Measurements from ENCODE around the gene TJP1.
"Not testable (repeated sequence)": the region's sequence is repeated elsewhere in the genome, so short reads cannot be mapped to it uniquely, and the experiment has no call there.

Gene TJP1

DNA sequence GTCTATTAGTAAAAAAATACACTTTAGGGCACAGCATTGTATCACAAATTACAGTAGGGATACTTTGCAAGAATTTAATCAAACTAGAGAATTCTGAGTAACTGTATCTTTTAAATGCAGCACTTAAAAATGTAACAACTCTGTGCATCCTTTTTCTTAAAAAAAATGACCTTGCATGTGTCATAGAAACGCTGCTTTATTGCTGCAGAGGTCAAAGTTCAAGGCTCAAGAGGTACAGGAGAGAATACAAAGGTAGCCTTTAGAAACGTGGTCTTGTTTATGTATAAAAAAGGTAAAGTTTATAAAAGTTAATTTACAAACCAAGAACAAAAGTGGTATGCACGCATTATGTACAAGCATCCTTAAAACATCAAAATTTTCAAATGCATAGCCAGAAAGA lies 122.0 kb downstream of the TJP1 start:
- no peak for DNase-seq (ENCODE audit: low read depth in 2 of 2)

DNA sequence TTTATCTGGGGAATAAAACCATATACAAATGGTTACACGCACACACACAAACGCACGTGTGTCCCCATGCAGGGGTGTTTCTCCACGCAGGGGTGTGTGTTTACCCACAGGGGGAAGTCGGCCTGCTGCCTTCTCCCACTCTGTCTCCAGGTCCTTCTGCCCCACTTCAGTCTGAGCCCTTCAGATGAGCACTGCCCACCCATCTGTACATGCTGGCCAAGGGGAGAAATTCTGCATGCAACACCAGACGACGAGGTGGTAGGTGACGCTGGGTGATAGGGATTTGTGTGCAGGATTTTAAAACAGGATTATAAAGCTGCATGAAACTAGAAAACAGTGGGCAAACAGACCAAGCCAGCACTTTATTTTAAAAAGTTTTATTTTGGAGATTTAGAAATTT lies 122.5 kb downstream of the TJP1 start:
- no peak for DNase-seq (ENCODE audit: low read depth in 2 of 2)

DNA sequence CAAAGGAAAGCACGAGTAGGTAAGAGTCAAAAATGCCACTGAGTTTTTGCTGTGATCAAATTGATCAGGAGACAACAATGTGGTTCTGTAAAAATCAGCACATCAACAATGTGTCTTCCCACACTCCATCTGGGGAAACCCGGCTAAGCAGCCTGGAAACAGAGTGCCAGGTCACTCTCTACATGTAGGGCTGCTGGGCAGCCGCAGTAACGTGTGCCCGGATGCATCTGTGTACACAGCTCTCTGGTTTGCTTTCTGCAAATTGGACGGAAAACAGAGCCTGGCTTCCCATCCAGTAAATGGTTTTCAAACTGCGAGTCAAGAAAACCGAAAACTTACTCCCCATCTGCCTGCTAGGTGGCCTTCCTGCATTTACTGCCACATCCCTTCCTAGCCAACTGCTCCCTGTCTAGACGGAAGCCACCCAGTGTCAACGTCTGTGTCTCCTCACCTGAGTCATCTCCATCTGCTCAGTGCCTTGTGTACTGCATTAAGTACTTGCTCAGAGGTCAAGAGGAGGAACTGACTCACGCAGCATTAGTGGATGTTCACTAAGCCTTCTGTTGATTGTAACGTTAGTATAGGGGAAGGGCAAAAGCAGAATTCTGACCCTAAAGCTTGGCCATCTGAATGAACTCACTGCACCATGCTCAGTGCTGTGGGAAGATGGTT lies 124.1 kb downstream of the TJP1 start:
- no peak for DNase-seq (ENCODE audit: low read depth in 2 of 2)

DNA sequence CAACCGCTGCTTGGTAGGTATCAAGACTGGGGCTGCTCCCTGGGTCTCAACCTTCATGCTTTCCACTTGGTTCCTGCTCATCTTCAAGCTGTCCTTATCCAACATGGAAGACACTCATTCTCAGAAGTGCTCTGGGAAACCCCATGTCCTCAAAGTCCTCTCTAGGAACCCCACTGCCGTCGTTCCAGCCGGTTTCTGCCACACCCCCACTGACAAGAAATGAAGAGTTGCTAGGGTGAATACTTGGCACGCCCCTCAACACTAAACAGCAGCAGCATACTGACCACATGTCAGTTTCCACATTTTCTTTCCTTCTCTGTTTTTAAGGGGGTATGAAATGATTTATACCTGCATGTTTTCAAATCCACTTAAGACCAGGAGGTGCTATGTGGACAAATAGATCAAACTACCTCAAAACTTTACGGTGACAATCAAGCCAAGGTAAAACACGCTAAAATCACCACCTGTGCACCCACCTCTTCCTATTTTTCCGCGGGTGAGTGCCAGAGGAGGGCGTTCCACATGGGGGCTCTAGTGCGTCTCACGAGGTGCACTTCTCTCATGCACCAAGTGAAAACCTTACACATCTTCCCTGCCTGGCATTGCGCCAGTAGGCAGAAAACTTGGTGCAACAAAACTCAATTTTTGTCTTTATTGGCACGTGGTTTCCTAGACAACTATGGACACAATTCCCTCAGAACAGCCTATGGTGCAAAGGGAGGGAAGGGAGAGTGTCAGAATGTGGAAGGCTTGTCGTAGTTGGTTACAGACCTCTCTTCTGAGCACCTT lies 125.1 kb downstream of the TJP1 start:
- DNase-seq (ENCODE audit: low read depth in 2 of 2) = no peak

DNA sequence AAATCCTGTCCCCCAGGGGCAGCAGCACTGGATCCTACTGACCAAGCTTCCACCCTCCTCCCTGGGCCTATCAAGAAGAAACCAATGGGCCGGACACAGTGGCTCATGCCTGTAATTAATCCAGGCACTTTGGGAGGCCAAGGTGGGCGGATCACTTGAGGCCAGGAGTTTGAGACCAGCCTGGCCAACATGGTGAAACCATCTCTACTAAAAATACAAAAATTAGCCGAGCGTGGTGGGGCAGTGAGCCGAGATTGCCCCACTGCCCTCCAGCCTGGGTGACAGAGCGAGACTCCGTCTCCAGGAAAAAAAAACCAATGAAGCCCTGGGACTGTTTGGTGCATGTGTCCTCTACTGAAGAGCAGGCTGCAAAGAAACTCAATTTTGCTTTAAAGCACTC lies 125.8 kb downstream of the TJP1 start:
- not testable (repeated sequence) for DNase-seq (ENCODE audit: low read depth in 2 of 2)

DNA sequence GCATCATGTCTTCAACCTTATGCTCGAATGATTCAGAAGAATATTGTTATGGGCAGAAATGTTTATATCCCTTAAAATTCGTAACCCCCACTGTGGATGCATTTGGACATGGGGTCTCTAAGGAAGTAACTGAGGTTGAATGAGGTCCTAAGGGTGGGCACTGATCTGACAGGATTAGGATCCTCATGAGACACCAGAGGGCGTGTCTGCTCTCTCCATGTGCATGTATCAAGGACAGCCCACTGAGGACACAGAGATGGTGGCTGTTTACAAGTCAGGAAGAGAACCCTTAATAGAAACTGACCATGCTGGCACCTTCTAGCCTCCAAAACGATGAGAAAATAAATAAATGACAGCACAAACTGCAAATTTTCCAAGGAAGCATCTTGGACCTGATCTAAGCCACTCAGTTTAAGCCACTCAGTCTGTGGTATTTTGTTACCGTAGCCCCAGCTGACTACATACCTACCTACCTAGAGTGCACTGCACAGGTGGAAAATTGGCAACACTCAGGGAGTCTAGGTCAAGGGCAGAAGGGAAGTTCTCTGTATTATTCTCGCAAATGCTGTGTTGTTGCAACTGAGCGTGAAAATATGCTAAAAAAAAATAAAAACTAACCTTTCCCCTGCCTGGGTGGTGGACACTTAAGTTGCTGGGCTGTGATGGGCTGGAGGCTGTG lies 126.6 kb downstream of the TJP1 start:
- no peak for DNase-seq (ENCODE audit: low read depth in 2 of 2)

DNA sequence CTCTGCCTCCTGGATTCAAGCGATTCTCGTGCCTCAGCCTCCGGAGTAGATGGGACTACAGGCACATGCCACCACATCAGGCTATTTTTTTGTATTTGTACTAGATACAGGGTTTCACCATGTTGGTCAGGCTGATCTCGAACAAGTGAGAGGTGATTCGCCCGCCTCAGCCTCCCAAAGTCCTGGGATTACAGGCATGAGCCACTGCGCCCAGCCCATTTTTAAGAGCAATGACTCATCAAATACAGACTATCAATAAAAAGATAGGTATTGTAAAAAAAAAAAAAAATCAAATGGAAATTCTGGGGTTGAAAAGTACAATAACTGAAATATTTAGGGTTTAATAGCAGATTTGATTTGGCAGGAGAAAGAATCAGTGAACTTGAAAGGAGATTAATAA lies 129.0 kb downstream of the TJP1 start:
- no peak for DNase-seq (ENCODE audit: low read depth in 2 of 2)

DNA sequence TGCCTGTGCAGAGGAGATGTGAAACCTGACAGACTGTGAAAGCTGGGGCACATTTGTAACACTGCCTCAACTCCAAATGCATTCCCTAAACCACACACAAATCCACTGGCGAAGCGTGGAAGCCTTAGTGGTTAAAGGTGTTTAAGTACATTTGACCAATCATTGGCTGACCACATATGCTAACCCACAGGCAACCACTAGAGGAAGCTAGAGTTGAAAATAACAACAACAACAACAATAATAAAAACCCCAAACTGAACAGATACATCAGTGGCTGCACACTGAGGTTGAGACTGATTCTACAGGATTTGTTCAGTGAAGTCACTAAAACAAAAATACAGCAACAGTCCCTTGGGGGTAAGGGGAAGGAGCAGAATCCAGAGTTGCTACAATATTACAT lies 129.7 kb downstream of the TJP1 start:
- DNase-seq (ENCODE audit: low read depth in 2 of 2) = no peak

DNA sequence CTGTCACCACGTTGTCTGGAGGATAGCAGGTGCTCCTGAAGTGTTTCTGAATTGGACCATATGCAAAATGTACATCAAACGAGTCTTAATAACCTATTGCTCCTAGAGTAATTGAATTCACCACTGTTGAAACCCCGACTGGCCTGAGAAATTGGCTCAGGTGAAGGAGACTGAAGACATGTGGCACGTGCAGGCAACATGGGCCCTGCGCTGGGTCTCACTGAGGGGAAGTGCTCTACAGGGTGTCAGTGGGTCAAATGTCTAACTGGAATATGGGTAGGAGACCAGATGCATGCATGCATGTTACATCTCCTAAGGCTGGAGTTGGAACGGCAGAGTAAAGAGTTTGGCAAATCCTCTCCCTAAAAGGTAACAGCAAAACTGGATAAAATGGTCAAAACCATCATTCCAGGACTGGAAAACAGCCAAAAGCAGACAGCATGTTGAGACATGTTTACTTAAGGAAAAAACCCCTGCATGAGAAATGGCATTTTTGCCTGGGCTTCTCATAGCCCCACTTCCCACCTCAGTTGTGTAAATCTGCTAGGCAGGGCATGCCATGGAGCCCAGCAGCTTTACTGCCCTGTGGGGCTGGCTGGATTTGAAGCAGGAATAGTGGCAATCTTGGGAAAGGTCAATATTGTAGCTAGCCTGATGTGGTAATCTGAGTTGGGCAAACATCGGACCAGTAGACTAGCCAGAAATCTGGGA lies 131.3 kb downstream of the TJP1 start:
- no peak for DNase-seq (ENCODE audit: low read depth in 2 of 2)

DNA sequence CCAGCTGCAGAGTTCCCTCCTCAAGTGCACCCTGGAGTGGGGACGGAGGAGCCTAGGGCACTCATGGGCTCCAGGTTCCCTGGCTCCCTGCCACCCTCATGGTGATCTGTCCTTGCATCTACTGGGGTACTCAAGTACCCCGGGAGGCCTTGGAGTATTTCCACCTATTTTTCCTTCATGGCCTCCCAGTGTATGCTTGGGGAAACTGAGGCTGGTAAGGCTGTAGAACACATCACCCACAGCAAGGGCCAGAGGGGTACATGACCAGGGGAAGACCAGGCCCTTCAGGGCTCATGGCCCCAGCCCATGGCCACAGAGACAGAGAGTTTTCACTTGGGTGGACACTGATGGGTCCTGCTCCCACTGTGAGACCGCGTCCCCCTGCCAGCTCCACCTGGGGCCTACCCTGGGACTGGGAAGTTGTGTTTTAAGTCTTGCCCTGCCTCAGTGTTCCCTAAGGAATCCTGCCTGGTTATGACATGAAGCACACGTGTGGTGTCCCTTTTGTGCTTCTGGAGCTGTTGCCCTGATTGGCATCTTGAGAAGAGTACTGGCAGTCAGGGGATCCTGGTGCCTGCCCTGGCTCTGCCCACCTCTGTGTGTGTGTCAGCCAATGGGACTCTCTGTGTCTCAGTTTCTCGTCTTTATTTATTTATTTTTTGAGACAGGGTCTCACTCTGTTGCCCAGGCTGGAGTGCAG lies 132.8 kb downstream of the TJP1 start:
- DNase-seq (ENCODE audit: low read depth in 2 of 2) = no peak

DNA sequence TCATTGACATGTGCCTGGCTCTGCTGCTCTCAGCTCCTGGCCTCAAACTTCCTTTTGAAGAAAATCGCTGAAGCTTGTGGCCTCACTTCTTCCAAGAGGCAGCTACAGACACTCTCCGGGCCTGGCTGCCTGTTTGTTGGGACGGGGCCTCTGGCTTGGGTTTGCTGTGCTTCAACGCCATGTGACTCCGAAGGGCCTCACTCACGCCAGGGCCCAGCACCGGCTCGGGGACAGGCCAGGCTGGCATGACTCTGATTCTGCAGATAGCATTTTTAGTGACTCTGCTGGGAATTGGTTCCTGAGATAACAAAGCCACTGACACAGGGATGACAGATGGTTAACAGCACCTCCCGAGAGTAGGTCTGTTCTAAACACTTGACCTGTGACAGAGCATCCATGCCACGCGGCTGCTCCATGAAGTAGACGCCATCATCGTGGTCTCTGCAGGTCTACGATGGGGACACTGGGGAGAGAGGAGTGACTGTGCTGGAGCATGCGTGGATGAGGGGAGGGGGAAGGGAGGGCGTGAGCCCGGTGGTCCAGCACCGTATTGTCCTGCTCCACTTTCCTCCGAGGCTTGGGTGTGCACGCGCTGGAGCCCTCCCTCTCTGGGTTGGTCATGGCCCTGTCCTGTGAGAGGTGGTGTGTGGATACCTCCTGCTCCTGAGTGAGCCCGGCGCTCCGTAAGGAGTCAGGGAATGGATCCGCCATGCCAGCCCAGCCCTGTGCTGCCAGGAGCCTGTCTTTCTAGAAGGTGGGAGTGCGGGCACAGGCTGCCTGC lies 133.6 kb downstream of the TJP1 start:
- no peak for DNase-seq (ENCODE audit: low read depth in 2 of 2)

DNA sequence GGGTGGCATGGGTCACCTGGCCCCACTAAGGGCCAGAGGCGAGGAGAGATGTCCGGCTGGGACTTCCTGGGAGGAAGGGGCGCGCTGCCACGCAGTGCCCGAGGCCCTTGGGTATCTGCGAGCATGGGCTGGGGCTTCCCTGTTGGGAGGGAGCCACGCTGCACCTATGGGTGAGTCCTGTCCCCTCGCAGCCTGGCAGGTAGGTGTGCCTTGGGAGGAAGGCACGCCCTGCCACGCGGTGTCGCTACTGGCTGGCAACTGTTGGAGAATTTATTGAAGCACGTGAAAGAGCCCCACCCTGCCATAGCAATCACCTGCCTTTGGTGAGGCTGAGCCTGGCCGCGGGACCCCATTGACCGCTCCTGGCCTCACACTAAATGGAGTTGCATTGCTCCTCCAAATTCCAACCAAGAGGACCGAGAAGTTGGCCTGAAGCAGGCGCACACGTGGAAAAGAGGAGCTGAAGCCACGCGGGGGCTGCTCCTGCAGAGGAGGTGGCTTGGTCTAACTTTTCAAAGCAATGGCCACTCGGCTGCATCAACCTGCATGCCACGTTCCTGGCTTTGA lies 134.2 kb downstream of the TJP1 start:
- no peak for DNase-seq (ENCODE audit: low read depth in 2 of 2)

DNA sequence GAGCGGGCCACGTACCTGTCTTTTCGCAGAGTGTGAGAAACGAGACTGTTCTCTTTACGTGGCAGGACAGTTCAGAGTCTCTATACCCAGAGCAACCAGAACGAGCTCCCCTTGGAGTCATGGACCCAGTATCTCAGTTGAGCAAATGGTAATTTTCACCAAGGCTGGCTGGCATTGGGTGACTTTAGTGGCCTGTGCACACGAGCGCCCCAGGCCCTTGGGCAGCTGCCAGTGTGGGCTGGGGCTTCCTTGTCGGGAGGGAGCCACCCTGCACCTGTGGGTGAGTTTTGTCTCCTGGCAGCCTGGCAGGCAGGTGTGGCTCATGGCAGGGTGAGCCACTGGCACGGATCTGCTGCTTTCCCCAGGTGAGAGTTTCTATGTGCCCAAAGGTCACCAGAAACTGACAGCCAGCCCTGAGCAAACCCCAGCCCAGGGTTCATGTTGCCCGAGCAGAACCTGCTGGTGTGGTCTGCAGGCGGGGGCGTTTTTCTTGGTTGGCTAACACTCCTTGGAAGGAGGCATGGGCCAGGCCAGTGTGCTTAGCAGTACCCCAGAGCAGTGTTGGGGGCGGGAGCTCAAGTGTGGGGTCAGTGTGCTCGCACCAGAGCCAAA lies 135.0 kb downstream of the TJP1 start:
- DNase-seq (ENCODE audit: low read depth in 2 of 2) = no peak

DNA sequence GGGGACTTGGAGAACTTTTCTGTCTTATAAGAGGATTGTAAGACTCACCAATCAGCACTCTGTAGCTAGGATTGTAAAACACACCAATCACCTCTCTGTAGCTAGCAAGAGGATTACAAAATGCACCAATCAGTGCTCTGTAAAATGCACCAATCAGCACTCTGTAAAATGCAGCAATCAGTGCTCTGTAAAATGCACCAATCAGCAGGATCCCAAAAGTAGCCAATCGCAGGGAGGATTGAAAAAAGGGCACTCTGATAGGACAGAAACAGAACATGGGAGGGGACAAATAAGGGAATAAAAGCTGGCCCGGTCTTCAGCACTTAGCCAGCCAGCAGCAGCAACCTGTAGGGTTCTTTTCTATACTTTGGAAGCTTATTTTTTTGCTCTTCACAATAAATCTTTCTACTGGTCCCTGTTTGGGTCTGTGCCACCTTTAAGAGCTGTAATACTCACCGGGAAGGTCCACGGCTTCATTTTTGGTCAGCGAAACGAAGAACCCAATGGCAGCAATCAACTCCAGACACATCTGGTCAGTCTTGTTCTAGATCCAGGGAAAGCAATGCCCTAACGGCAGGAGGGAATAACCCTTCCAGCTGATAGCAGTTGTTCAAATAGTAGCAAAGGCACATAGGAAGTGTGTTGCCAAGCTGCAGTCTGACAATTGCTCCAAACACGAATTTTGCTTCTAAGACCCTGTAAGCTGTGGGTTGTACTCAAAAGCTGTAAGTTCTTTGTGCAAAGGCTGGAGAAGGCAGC lies 135.6 kb downstream of the TJP1 start:
- no peak for DNase-seq (ENCODE audit: low read depth in 2 of 2)

DNA sequence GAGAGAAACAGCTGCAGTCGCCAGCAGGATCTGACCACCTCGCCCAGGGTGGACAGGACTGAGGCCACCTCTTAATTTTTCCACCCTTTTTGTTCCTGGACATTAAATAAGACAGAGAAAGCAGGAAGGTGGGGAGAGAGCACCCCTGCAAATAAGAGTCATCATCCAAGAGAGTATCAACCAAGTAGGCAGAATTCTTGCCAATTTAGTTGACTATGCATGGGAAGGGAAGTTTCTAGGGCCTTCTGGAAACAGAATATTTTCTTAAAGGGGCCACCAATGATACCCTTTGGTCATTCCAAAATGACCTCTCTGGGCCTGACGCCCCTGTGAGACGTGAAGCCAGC lies 136.2 kb downstream of the TJP1 start:
- no peak for DNase-seq (ENCODE audit: low read depth in 2 of 2)

DNA sequence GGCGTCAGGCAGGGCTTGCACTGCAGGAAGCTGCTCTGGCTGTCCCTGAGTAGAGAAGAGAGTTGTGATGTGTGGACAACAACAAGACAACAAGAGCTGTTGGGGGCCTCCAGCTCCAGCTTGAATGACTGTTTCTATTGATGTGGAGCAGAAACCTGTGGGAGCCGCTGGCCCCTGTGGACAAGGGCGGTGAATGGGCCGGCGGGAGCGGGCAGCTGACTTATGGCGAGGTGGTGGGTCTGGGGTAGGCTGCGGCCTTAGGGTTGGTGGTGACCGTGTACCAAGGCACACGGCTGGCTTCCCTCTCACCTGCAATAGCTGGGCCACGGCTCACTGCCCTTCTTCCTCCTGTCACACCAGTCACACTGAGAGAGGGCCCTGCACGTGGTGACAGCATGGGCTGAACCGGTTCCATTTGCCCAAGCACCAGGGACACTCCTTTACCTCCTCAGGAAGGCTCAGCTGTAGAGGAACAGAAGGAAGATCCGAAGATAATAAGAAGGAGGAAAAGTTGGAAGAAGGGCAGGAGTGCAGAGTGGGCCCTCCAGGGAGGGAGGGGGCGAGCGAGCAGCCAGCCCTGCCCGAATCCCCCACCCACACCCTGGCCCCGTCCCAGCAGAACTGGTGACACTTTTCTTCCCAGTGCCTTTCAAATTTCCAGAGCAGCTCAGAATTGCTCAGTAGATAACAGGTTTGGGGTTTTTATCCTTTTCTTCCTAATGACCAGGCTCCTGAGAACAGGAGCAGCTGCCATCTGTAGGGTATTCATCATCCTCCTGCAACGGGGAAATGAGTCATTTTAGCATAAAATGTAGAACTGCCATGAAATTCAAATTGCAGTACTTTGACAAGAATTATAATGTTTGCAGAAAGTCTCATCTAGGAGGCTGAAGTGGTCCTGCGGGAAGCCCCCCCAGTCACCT lies 136.9 kb downstream of the TJP1 start:
- DNase-seq (ENCODE audit: low read depth in 2 of 2) = no peak

DNA sequence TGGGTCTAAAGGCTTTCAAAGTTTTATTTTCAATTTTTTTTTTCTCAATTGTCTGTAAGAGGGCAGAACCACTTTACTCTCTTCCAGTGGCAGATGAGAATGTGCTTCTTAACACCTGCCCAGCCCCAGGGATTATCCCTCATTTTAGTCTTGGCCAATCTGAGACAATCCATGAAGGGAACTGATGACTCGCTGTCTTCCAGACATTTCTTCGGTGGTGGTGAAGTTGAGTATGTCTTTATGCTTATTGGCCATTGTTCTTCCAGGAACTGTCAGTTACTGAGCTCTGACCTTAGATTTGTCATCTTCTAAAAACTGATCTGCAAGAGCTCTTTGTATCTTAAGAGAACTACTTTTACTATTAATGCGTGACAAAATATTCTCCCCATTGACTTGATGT lies 139.5 kb downstream of the TJP1 start:
- DNase-seq (ENCODE audit: low read depth in 2 of 2) = no peak

DNA sequence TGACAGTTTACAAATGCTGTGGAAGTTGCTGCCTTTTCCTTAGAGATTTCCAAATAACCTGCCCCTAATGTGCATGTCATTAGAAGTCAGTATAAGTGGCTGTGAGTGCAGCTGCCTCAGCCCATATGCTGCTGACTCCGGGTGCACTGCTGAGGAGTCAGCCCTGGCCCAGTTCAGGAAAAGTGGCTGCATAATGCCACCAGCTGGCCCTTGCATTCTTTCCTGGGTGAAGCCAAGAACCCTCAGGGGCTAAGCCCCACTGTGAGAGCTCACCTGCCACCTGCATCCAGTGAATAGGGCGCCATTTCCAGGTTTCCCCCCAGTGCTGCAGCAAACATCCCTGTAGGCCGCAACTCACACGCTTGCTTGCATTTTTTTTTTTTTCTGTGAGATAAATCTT lies 139.9 kb downstream of the TJP1 start:
- DNase-seq (ENCODE audit: low read depth in 2 of 2) = no peak

Measured in fibroblast of skin of left biceps (primary cell).